HepG2 (cell line): Measurements from ENCODE around the gene ABCC3. TPM values are rescaled to one million over a fixed set of nuclear protein-coding genes. Genes with fewer than 3 reads are reported as not detected.

Experiments
- AHDC1 ChIP-seq: sonication (generic); formaldehyde crosslinking; IDR thresholded peaks from 2 replicates; pipeline ENCODE4 v1.5.1; 2020; ENCODE audit warnings: mild to moderate bottlenecking, missing genetic modification reagents, borderline replicate concordance
- ASH2L ChIP-seq: fragments of 300-600, 200-600 bp; sonication (generic); IDR thresholded peaks from 2 replicates; pipeline ENCODE4 v1.7.0; 2017; ENCODE audit warnings: low read depth, mild to moderate bottlenecking, moderate library complexity, mixed read lengths, low read length; ENCODE audit not compliant: insufficient read length
- CHCHD3 ChIP-seq: sonication (generic); formaldehyde crosslinking; IDR thresholded peaks from 2 replicates; pipeline ENCODE4 v1.8.0; 2022; ENCODE audit warnings: mild to moderate bottlenecking, missing genetic modification reagents, moderate library complexity
- NFIB ChIP-seq: sonication (generic); formaldehyde crosslinking; IDR thresholded peaks from 2 replicates; pipeline ENCODE4 v1.9.0; 2021; ENCODE audit warnings: missing genetic modification reagents, mild to moderate bottlenecking, borderline replicate concordance
- NRL ChIP-seq: sonication (generic); formaldehyde crosslinking; IDR thresholded peaks from 2 replicates; pipeline ENCODE4 v1.5.0; 2020; ENCODE audit warnings: missing genetic modification reagents, mild to moderate bottlenecking, moderate library complexity, borderline replicate concordance
- SATB2 ChIP-seq: sonication (generic); formaldehyde crosslinking; IDR thresholded peaks from 2 replicates; pipeline ENCODE4 v1.5.0; 2020; ENCODE audit warnings: missing genetic modification reagents
- SNAI1 ChIP-seq: sonication (generic); formaldehyde crosslinking; IDR thresholded peaks from 2 replicates; pipeline ENCODE4 v1.5.0; 2020; ENCODE audit warnings: mild to moderate bottlenecking, missing genetic modification reagents, borderline replicate concordance
- TSC22D2 ChIP-seq: sonication (generic); formaldehyde crosslinking; IDR thresholded peaks from 2 replicates; pipeline ENCODE4 v1.5.1; 2020; ENCODE audit warnings: missing genetic modification reagents, mild to moderate bottlenecking, borderline replicate concordance
- ZNF335 ChIP-seq: sonication (generic); formaldehyde crosslinking; IDR thresholded peaks from 2 replicates; pipeline ENCODE4 v1.4.0; 2020; ENCODE audit warnings: missing genetic modification reagents
- ZNF546 ChIP-seq: sonication (generic); formaldehyde crosslinking; conservative IDR thresholded peaks from 2 replicates; pipeline ENCODE4 v1.8.1; 2023; ENCODE audit warnings: mild to moderate bottlenecking, missing genetic modification reagents
- ZNF724P ChIP-seq: sonication (generic); formaldehyde crosslinking; IDR thresholded peaks from 2 replicates; pipeline ENCODE4 v1.8.0; 2022; ENCODE audit warnings: missing genetic modification reagents, borderline replicate concordance
- ZNF768 ChIP-seq: sonication (generic); formaldehyde crosslinking; IDR thresholded peaks from 2 replicates; pipeline ENCODE4 v1.4.0; 2020; ENCODE audit warnings: missing genetic modification reagents
- ZSCAN25 ChIP-seq: sonication (generic); formaldehyde crosslinking; IDR thresholded peaks from 2 replicates; pipeline ENCODE4 v1.8.0; 2022; ENCODE audit warnings: mild to moderate bottlenecking, missing genetic modification reagents
- polyA plus RNA-seq, 8 experiments: library from polyadenylated mRNA; depleted of rRNA in 3 of 8; stranded (reverse) in 7 of 8; unstranded in 1 of 8; fragments of >200 nt; fragmentation: Illumina TruSeq in 4 of 8; extraction: Trizol in 4 of 8; gene quantifications; 2 replicates each; pipeline versions ENCODE4 v1.2.1 to v1.2.3, GENCODE V29; 2011 to 2016; ENCODE audit warnings: low read depth in 4 of 8, missing spikeins in 1 of 8, mixed read lengths in 1 of 8; ENCODE audit not compliant: insufficient read depth in 1 of 8
- total RNA-seq, 5 experiments: library from RNA; depleted of rRNA; stranded (reverse); fragments of >200 nt; fragmentation: Illumina TruSeq; extraction: Trizol; gene quantifications; 2 replicates each; pipeline ENCODE4 v1.2.3, GENCODE V29; 2016; ENCODE audit warnings: low read depth in 1 of 5
- TF ChIP-seq, protein P1 (sequence below): fragments of 450-650 bp; IDR thresholded peaks from 2 replicates; pipeline ENCODE4 v1.6.1; 2017
- TF ChIP-seq, protein P2 (sequence below): sonication (generic); formaldehyde crosslinking; IDR thresholded peaks from 2 replicates; pipeline ENCODE4 v1.5.0; 2020; ENCODE audit warnings: missing genetic modification reagents
- TF ChIP-seq, protein P3 (sequence below): sonication (generic); formaldehyde crosslinking; IDR thresholded peaks from 2 replicates; pipeline ENCODE4 v1.4.0; 2020; ENCODE audit warnings: missing genetic modification reagents
- TF ChIP-seq, protein P4 (sequence below): sonication (generic); formaldehyde crosslinking; IDR thresholded peaks from 2 replicates; pipeline ENCODE4 v1.5.1; 2020; ENCODE audit warnings: mild to moderate bottlenecking, missing genetic modification reagents, borderline replicate concordance

The ABCC3 gene
- total and polyA plus RNA-seq, 2 of the 13 experiments (the other 11 are each of a cell fraction or from before 2014, with no cell fraction given) = 25.2 to 50.7 TPM

GRCh38 chr17:50660042-50660886 is 25.6 kb downstream of the ABCC3 start (continued):
- TF ChIP-seq, protein P1, sequence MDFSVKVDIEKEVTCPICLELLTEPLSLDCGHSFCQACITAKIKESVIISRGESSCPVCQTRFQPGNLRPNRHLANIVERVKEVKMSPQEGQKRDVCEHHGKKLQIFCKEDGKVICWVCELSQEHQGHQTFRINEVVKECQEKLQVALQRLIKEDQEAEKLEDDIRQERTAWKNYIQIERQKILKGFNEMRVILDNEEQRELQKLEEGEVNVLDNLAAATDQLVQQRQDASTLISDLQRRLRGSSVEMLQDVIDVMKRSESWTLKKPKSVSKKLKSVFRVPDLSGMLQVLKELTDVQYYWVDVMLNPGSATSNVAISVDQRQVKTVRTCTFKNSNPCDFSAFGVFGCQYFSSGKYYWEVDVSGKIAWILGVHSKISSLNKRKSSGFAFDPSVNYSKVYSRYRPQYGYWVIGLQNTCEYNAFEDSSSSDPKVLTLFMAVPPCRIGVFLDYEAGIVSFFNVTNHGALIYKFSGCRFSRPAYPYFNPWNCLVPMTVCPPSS = no peak
- TF ChIP-seq ZSCAN25 = no peak
- no peak; the same call in 1 of the 2 replicates for TF ChIP-seq ZNF724P (CRISPR knock-in tag)
- TF ChIP-seq NFIB (CRISPR knock-in tag) = no peak
- no peak for TF ChIP-seq ASH2L
- TF ChIP-seq NRL (CRISPR knock-in tag) = peak; percentile 61; the same call in 1 of the 2 replicates
- 0 out of 2 replicates have a peak, but pooled peaks have one; percentile 25 for TF ChIP-seq AHDC1 (CRISPR knock-in tag)
- TF ChIP-seq, protein P2, sequence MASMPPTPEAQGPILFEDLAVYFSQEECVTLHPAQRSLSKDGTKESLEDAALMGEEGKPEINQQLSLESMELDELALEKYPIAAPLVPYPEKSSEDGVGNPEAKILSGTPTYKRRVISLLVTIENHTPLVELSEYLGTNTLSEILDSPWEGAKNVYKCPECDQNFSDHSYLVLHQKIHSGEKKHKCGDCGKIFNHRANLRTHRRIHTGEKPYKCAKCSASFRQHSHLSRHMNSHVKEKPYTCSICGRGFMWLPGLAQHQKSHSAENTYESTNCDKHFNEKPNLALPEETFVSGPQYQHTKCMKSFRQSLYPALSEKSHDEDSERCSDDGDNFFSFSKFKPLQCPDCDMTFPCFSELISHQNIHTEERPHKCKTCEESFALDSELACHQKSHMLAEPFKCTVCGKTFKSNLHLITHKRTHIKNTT (CRISPR knock-in tag) = no peak
- no peak for TF ChIP-seq ZNF546 (CRISPR knock-in tag)
- TF ChIP-seq TSC22D2 (CRISPR knock-in tag) = no peak
- no peak for TF ChIP-seq ZNF768 (CRISPR knock-in tag)
- no peak for TF ChIP-seq SATB2
- TF ChIP-seq ZNF335 = peak; percentile 48; the same call in 1 of the 2 replicates
- no peak for TF ChIP-seq CHCHD3 (CRISPR knock-in tag)
- no peak for TF ChIP-seq SNAI1
- TF ChIP-seq, protein P3, sequence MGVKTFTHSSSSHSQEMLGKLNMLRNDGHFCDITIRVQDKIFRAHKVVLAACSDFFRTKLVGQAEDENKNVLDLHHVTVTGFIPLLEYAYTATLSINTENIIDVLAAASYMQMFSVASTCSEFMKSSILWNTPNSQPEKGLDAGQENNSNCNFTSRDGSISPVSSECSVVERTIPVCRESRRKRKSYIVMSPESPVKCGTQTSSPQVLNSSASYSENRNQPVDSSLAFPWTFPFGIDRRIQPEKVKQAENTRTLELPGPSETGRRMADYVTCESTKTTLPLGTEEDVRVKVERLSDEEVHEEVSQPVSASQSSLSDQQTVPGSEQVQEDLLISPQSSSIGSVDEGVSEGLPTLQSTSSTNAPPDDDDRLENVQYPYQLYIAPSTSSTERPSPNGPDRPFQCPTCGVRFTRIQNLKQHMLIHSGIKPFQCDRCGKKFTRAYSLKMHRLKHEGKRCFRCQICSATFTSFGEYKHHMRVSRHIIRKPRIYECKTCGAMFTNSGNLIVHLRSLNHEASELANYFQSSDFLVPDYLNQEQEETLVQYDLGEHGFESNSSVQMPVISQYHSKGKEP (CRISPR knock-in tag) = no peak
- TF ChIP-seq, protein P4, sequence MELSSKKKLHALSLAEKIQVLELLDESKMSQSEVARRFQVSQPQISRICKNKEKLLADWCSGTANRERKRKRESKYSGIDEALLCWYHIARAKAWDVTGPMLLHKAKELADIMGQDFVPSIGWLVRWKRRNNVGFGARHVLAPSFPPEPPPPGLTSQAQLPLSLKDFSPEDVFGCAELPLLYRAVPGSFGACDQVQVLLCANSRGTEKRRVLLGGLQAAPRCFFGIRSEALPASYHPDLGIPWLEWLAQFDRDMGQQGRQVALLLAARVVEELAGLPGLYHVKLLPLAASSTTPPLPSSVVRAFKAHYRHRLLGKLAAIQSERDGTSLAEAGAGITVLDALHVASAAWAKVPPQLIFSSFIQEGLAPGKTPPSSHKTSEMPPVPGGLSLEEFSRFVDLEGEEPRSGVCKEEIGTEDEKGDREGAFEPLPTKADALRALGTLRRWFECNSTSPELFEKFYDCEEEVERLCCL (CRISPR knock-in tag) = no peak
